NCI-H2196 treated with DMSO at 0.1 percent for 48 hours (cell line): ENCODE measurements around the gene ITGAL.
"Not testable (repeated sequence)": the region's sequence is repeated elsewhere in the genome, so short reads cannot be mapped to it uniquely, and the experiment has no call there.

Experiments used
- DNase-seq: peaks from one replicate; lab custom pipeline; 2025; ENCODE audit not compliant: unreplicated experiment; lab: John Stamatoyannopoulos, UW

Gene ITGAL

DNA sequence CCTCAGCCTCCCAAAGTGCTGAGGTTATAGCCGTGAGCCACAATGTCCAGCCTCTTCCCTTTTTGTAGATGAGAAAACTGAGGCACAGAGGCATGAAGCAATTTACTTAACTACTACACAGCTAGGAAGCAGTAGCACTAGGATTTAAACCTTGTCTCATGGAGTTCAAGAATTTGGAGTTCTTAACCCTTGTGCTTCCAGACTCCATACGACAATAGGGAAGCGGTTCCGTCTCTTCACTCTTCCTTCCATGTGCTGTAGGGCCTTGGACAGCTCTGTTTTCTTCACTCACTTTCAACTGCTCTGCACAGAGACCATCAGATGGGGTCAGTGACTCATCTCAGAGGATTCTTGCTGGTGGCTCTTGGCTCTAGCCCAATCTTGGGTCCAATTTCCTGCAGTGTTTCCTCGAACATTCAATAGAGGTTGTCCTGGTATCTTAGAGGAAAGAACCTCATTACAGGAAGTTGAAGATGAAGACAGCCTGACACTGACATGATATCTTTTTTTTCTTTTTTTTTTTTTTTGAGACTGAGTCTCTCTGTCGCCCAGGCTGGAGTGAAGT is 19.3 kb downstream of the ITGAL start:
- no peak for DNase-seq

DNA sequence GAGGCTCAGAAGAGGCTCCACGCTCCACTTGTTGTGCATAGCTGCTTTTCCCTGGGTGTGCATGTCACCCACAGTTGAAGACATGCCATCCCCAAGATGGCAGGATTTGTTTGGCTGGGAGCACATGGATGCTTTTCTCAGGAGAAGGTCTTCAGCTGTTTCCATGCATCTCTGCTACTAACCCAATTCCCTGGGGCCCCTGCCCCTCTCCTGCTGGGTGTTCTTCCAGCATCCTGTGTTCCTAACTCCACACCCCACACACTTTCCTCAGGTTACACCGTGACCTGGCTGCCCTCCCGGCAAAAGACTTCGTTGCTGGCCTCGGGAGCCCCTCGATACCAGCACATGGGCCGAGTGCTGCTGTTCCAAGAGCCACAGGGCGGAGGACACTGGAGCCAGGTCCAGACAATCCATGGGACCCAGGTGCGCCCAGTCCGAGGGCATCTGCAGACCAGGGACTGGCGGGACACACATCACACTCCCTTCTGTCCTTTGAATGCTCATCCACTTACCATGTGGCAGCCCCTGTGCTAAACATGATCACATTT is 21.5 kb downstream of the ITGAL start:
- DNase-seq: no peak

DNA sequence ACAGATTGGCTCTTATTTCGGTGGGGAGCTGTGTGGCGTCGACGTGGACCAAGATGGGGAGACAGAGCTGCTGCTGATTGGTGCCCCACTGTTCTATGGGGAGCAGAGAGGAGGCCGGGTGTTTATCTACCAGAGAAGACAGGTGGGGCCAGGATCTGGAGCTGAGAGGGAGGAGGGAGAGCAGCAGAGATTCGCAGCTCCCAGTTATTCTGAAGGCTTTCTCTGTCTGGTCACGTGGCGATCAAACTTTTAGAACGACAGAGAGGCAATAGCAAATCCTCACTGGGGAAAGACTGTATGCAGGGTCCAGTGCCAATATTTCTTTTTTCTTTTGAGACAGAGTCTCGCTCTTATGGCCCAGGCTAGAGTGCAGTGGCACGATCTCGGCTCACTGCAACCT is 22.2 kb downstream of the ITGAL start:
- no peak for DNase-seq

GRCh38 chr16:30499284-30499683 is 26.7 kb downstream of the ITGAL start:
- no peak for DNase-seq

- DNase-seq: no peak
Measured at GRCh38 chr16:30503403-30504296, 31.1 kb downstream of the ITGAL start.

DNA sequence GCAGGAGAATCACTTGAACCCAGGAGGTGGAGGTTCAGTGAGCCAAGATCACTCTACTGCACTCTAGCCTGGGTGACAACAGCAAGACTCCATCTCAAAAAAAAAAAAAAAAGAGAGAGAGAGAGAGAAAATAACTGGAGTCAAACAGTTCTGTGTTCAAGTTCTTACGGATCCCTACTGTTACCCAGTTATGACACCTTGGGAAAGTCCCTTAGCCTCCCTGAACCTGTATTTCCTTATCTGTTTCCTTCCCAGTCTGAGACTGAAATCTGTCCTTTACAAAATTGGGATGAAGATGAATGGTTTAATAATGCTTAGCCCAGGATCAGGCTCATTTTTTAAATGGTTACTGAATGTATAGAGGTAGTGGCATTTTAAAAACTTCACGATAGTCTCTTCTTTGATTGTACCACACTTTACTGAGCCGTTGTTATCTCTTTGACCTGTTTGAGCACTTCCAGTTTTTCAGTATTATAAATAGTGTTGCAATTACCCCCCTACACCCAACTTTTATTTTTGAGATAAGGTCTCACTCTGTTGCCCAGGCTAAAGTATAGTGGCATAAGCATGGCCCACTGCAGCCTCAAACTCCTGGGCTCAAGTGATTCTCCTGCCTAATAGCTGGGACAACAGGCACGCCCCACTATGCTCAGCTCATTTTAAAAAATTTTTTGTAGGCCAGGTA is 36.7 kb downstream of the ITGAL start:
- no peak for DNase-seq

DNA sequence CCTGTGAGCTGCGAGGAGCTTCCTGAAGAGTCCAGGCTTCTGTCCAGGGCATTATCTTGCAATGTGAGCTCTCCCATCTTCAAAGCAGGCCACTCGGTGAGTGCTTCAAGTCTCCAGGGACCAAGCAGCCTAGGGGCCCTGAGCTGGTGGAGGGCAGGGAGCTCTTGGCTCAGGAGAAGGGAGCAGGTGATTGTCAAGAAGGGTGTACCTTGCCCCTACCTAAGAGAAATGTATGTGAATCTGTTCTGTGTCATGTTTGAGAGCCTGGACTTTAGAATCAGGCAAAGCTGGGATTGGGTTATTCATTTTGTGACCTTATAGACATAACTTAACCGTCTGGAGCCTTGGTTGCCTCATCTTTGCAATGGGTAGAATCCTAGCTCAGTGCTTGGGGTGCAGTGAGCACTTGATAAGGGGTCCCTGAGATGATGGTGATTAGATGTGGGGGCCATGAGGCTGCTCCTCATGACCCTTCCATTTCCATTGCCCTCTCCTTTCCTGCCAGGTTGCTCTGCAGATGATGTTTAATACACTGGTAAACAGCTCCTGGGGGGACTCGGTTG is 37.9 kb downstream of the ITGAL start:
- no peak for DNase-seq

DNA sequence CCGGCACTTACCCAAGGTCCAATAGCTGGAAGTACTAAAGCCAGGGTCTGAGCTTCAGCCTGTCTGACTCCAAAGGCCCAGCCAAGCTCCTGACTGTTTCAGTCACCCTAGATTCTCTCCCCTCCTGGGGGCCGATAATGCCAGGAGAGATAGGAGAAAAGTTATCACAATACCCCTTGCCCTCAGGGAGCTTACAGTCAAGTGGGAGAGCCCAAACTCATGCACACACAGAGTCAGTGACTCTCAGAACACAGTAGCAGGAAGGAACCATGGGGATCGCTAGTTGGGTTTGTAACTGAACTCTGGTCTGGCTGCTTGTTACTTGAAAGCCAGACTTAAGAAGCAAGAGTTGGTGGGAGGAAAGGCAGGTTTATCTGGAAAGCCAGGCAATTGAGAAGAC is 39.0 kb downstream of the ITGAL start:
- no peak for DNase-seq

DNA sequence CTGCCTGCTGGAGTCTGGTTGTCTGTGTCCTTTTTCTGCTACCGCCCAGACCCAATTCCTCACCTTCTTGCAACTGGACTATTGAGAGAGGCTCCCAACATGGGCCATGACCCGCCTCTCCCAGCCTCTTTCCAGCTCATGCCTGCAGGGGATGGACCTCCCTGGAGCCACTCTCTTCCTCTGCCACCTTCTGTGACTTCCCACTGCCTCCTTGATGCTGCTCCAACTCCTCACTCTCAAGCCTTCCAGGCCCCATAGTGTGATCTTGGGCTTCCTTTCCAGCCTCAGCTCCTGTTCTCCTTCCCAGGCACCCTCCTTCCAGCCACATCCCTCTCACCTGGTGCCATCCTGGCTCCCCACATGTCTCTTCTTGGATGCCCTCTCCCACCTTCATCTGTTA is 42.7 kb downstream of the ITGAL start:
- no peak for DNase-seq

DNA sequence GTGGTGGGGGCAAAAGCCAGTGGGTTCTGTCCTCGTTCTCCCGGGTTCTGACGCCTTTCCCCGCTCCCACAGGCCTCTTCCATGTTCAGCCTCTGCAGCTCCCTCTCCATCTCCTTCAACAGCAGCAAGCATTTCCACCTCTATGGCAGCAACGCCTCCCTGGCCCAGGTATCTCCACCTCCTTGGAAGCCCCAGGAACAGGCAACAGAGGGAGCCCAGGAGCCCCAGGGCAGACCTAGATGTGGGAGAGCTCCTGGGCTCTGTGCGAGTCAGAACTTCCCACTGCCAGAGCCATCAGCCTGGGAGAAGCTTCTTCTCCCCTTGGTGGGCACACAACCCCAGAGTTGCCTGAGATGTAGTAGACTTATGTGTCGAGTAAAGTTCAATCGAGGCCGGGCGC is 46.0 kb downstream of the ITGAL start:
- DNase-seq: no peak

GRCh38 chr16:30519120-30520049 is 46.8 kb downstream of the ITGAL start:
- DNase-seq: no peak

GRCh38 chr16:30521476-30521872 is 48.9 kb downstream of the ITGAL start:
- DNase-seq: no peak

DNA sequence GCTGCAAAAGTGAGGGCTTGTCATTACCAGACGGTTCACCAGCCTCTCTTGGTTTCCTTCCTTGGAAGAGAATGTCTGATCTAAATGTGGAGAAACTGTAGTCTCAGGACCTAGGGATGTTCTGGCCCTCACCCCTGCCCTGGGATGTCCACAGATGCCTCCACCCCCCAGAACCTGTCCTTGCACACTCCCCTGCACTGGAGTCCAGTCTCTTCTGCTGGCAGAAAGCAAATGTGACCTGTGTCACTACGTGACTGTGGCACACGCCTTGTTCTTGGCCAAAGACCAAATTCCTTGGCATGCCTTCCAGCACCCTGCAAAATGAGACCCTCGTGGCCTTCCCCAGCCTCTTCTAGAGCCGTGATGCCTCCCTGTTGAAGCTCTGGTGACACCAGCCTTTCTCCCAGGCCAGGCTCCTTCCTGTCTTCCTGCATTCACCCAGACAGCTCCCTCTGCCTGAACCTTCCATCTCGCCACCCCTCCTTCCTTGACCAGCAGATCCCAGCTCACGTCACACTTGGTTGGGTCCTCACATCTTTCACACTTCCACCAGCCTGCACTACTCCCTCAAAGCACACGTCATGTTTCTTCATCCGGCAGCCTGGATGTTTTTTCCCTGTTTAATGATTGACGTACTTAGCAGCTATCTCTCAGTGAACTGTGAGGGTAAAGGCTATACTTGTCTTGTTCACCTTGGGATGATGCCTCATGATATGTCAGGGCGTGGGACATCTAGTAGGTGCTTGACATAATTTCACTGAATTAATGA is 49.5 kb downstream of the ITGAL start:
- DNase-seq: no peak

- DNase-seq: not testable (repeated sequence)
Measured at GRCh38 chr16:30522702-30523463, 50.3 kb downstream of the ITGAL start.

- DNase-seq: no peak
Measured at GRCh38 chr16:30523768-30524574, 51.4 kb downstream of the ITGAL start.

DNA sequence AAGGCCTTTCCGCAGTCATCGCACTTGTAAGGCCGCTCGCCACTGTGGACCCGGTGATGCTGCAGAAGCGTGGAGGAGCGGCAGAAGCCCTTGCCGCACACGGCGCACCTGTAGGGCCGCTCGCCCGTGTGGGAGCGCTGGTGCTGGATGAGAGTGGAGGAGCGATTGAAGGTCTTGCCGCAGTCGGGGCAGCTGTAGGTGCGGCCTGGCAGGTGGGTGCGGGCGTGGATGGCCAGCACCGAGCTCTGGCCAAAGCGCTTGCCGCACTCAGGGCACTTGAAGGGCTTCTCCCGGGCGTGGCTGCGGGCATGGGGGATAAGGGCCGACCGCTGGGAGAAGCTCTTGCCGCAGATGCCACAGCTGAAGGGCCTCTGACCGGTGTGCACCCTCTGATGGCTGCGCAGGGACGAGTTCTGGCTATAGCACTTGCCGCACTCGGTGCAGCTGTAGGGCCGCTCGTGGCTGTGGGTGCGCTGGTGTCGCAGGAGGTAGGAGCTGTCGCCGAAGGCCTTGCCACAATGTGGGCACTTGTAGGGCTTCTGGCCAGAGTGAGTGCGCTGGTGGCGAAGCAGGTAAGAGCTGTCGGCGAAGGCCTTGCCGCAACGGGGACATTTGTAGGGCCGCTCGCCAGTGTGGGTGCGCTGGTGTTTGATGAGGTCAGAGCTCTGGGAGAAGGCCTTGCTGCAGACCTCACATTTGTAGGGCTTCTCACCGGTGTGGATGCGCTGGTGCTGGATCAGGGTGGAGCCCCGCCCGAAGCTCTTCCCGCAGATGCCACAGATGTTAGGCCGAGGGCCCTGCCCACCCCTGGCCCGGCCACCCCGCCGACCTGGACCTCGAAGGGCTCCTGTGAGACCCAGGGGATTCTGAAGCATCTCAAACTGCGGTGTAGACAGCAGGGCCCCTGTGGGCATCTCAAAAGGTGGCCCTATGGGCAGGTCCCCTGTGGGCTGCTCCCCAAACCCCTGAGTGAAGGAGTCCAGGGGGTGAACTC is 52.3 kb downstream of the ITGAL start:
- no peak for DNase-seq

GRCh38 chr16:30525844-30526136 is 53.2 kb downstream of the ITGAL start:
- no peak for DNase-seq
